ENCODE measurements around the gene SPEG. TPM values are rescaled to one million over a fixed set of nuclear protein-coding genes. Genes with fewer than 3 reads are reported as not detected.

The SPEG gene
- total RNA-seq, 1 donor from 2014 or later, result 1.8 TPM

- DNase-seq (ENCODE audit: low read depth, low spot score), result no peak
These were observed 76.0 kb downstream of the SPEG start for GRCh38 chr2:219510512-219511135.

GRCh38 chr2:219511547-219512325 lies 77.1 kb downstream of the SPEG start:
- DNase-seq (ENCODE audit: low read depth, low spot score), result no peak

- no peak for DNase-seq (ENCODE audit: low read depth, low spot score)
These were observed 78.0 kb downstream of the SPEG start for GRCh38 chr2:219512524-219513216.

- DNase-seq (ENCODE audit: low read depth, low spot score), result no peak
These were observed 79.1 kb downstream of the SPEG start for GRCh38 chr2:219513787-219514186.

- no peak for DNase-seq (ENCODE audit: low read depth, low spot score)
These were observed 79.6 kb downstream of the SPEG start, which contains the start of gene ASIC4 for GRCh38 chr2:219514196-219514761. Gene ASIC4 (plus strand): TSS chr2:219514482. CDS start chr2:219514725, 243 bp downstream.

GRCh38 chr2:219514836-219515235 lies 80.2 kb downstream of the SPEG start:
- DNase-seq (ENCODE audit: low read depth, low spot score), result no peak

GRCh38 chr2:219515874-219516629 lies 81.4 kb downstream of the SPEG start:
- no peak for DNase-seq (ENCODE audit: low read depth, low spot score)

GRCh38 chr2:219516888-219517287 lies 82.2 kb downstream of the SPEG start:
- no peak for DNase-seq (ENCODE audit: low read depth, low spot score)

GRCh38 chr2:219517954-219518778 lies 83.5 kb downstream of the SPEG start:
- no peak for DNase-seq (ENCODE audit: low read depth, low spot score)

GRCh38 chr2:219519526-219519916 lies 84.9 kb downstream of the SPEG start:
- DNase-seq (ENCODE audit: low read depth, low spot score), result no peak

- DNase-seq (ENCODE audit: low read depth, low spot score), result no peak
These were observed 85.4 kb downstream of the SPEG start for GRCh38 chr2:219520079-219520478.

GRCh38 chr2:219521066-219521880 lies 86.6 kb downstream of the SPEG start:
- DNase-seq (ENCODE audit: low read depth, low spot score), result no peak

- no peak for DNase-seq (ENCODE audit: low read depth, low spot score)
These were observed 87.7 kb downstream of the SPEG start for GRCh38 chr2:219522111-219523030.

- DNase-seq (ENCODE audit: low read depth, low spot score), result no peak
These were observed 88.5 kb downstream of the SPEG start for GRCh38 chr2:219523031-219523671.

GRCh38 chr2:219524817-219525216 lies 90.2 kb downstream of the SPEG start:
- DNase-seq (ENCODE audit: low read depth, low spot score), result no peak

- DNase-seq (ENCODE audit: low read depth, low spot score), result no peak
These were observed 91.0 kb downstream of the SPEG start for GRCh38 chr2:219525533-219526232.

Measured in pulmonary artery endothelial cell (primary cell).